BE2C (cell line): ENCODE measurements around the gene RPL21.

Source experiments
- DNase-seq: peaks from one replicate; pipeline ENCODE4 v3.0.0-alpha.2; 2020
- H3K27me3 ChIP-seq: fragments of 250-450 bp; sonication (Bioruptor Pico); 2 replicates; pipeline ENCODE4 v1.5.1; 2020; ENCODE audit warnings: mild to moderate bottlenecking
- H3K36me3 ChIP-seq: fragments of 250-450 bp; sonication (Bioruptor Pico); 2 replicates; pipeline ENCODE4 v1.5.1; 2020; ENCODE audit warnings: mild to moderate bottlenecking
- H3K4me1 ChIP-seq: fragments of 250-450 bp; sonication (Bioruptor Pico); 2 replicates; pipeline ENCODE4 v1.5.1; 2020
- H3K4me3 ChIP-seq: 2 replicates; pipeline ENCODE4 v1.5.1; 2011; ENCODE audit warnings: low read depth, low read length
- H3K9me3 ChIP-seq: fragments of 250-450 bp; sonication (Bioruptor Pico); 2 replicates; pipeline ENCODE4 v1.5.1; 2020
- CTCF ChIP-seq: IDR thresholded peaks from 2 replicates; pipeline ENCODE4 v1.5.1; 2012; ENCODE audit warnings: mild to moderate bottlenecking, low read depth, low read length

Gene RPL21

GRCh38 chr13:27270594-27271520, 19.5 kb downstream of the RPL21 start, which contains the start of gene RASL11A:
Gene RASL11A (plus strand): TSS chr13:27270830. CDS start chr13:27270945, 115 bp downstream.
- no peaks in the 10 kb centered on the region for H3K4me1 ChIP-seq
- no peaks in the 10 kb centered on the region for H3K9me3 ChIP-seq
- peak; percentile 86 for DNase-seq
- peak within 1 kb of the TSS; percentile 78 for H3K4me3 ChIP-seq
- peak; percentile 68 for TF ChIP-seq CTCF
- H3K36me3 ChIP-seq: no peaks in the 10 kb centered on the region
- H3K27me3 ChIP-seq: no peaks in the 10 kb centered on the region

- H3K27me3 ChIP-seq: no peaks in the 10 kb centered on the region
- peak overlapping the region; percentile 78 for H3K4me3 ChIP-seq
- H3K36me3 ChIP-seq: no peaks in the 10 kb centered on the region
- no peak for DNase-seq
- H3K4me1 ChIP-seq: no peaks in the 10 kb centered on the region
- H3K9me3 ChIP-seq: no peaks in the 10 kb centered on the region
- no peak for TF ChIP-seq CTCF
Measured at GRCh38 chr13:27271570-27272096, 20.3 kb downstream of the RPL21 start.

GRCh38 chr13:27273658-27274425, 22.5 kb downstream of the RPL21 start:
- no peaks in the 10 kb centered on the region for H3K36me3 ChIP-seq
- DNase-seq: no peak
- no peaks in the 10 kb centered on the region for H3K9me3 ChIP-seq
- no peaks in the 10 kb centered on the region for H3K27me3 ChIP-seq
- no peaks in the 10 kb centered on the region for H3K4me1 ChIP-seq
- H3K4me3 ChIP-seq: no peak overlapping the region
- TF ChIP-seq CTCF: no peak

GRCh38 chr13:27274631-27275030, 23.3 kb downstream of the RPL21 start:
- DNase-seq: no peak
- Histone ChIP-seq H3K36me3 (no peaks in the 10 kb centered on the region), H3K9me3 (no peaks in the 10 kb centered on the region), H3K27me3 (no peaks in the 10 kb centered on the region), H3K4me3 (no peak overlapping the region), H3K4me1 (no peaks in the 10 kb centered on the region)
- TF ChIP-seq CTCF: no peak

GRCh38 chr13:27276188-27276587, 24.8 kb downstream of the RPL21 start:
- H3K9me3 ChIP-seq: no peaks in the 10 kb centered on the region
- TF ChIP-seq CTCF: no peak
- no peak overlapping the region for H3K4me3 ChIP-seq
- peak; percentile 28 for DNase-seq
- H3K4me1 ChIP-seq: no peaks in the 10 kb centered on the region
- no peaks in the 10 kb centered on the region for H3K36me3 ChIP-seq
- H3K27me3 ChIP-seq: no peaks in the 10 kb centered on the region
